Astrocyte (in vitro differentiated cells and primary cell): Measurements from ENCODE around the gene TRAPPC10. TPM values are rescaled to one million over a fixed set of nuclear protein-coding genes. Genes with fewer than 3 reads are reported as not detected.

Experiments used
- DNase-seq: peaks from one replicate; pipeline ENCODE4 v3.0.0-alpha.2; 2010; ENCODE audit warnings: low read depth
- FAIRE-seq: peaks from 2 replicates; lab custom pipeline; 2011; peaks lifted over from hg19 to GRCh38; lab: Jason Lieb, UNC
- H2AFZ ChIP-seq: 2 replicates; pipeline ENCODE4 v1.6.0; 2012; ENCODE audit warnings: low read depth, low read length, inconsistent platforms
- H3K27ac ChIP-seq: 2 replicates; pipeline ENCODE4 v1.5.1; 2011; ENCODE audit warnings: low read depth, low read length, inconsistent platforms
- H3K27me3 ChIP-seq: 2 replicates; pipeline ENCODE4 v1.6.0; 2011; ENCODE audit warnings: low read length, inconsistent platforms; ENCODE audit not compliant: insufficient read depth
- H3K36me3 ChIP-seq: 2 replicates; pipeline ENCODE4 v1.5.1; 2011; ENCODE audit warnings: low read length, inconsistent platforms; ENCODE audit not compliant: insufficient read depth
- H3K4me1 ChIP-seq: 2 replicates; pipeline ENCODE4 v1.5.1; 2011; ENCODE audit warnings: low read length, inconsistent platforms; ENCODE audit not compliant: insufficient read depth
- H3K4me2 ChIP-seq: 2 replicates; pipeline ENCODE4 v1.6.0; 2012; ENCODE audit warnings: low read length, inconsistent platforms
- H3K4me3 ChIP-seq: 2 replicates; pipeline ENCODE4 v1.5.1; 2011; ENCODE audit warnings: low read depth, mild to moderate bottlenecking, low read length, inconsistent platforms; ENCODE audit not compliant: insufficient read depth
- H3K79me2 ChIP-seq: 2 replicates; pipeline ENCODE4 v1.6.0; 2012; ENCODE audit warnings: mild to moderate bottlenecking, low read length, inconsistent platforms; ENCODE audit not compliant: insufficient read depth
- H3K9ac ChIP-seq: 2 replicates; pipeline ENCODE4 v1.6.0; 2012; ENCODE audit warnings: mild to moderate bottlenecking, low read length, inconsistent platforms
- H3K9me3 ChIP-seq: 2 replicates; pipeline ENCODE4 v1.5.1; 2012; ENCODE audit warnings: low read depth, mild to moderate bottlenecking, low read length, inconsistent platforms; ENCODE audit not compliant: insufficient read depth
- H4K20me1 ChIP-seq: 2 replicates; pipeline ENCODE4 v1.6.0; 2012; ENCODE audit warnings: low read length, inconsistent platforms; ENCODE audit not compliant: insufficient read depth
- H3K27ac Mint-ChIP-seq: one replicate; pipeline ENCODE4 v1.8.0; 2021; ENCODE audit warnings: mild to moderate bottlenecking, mixed read lengths; ENCODE audit not compliant: unreplicated experiment
- H3K27me3 Mint-ChIP-seq: one replicate; pipeline ENCODE4 v1.8.0; 2021; ENCODE audit warnings: low read depth, mixed read lengths; ENCODE audit not compliant: unreplicated experiment
- H3K36me3 Mint-ChIP-seq: one replicate; pipeline ENCODE4 v1.8.0; 2021; ENCODE audit warnings: low read depth, mixed read lengths; ENCODE audit not compliant: unreplicated experiment
- H3K4me1 Mint-ChIP-seq: one replicate; pipeline ENCODE4 v1.8.0; 2021; ENCODE audit warnings: low read depth, mixed read lengths; ENCODE audit not compliant: unreplicated experiment
- H3K4me3 Mint-ChIP-seq: one replicate; pipeline ENCODE4 v1.8.0; 2021; ENCODE audit warnings: mild to moderate bottlenecking, moderate library complexity, mixed read lengths; ENCODE audit not compliant: unreplicated experiment
- H3K9me3 Mint-ChIP-seq: one replicate; pipeline ENCODE4 v1.8.0; 2021; ENCODE audit warnings: mild to moderate bottlenecking, mixed read lengths; ENCODE audit not compliant: unreplicated experiment
- EZH2 ChIP-seq: IDR thresholded peaks from 2 replicates; pipeline ENCODE4 v1.6.1; 2012; ENCODE audit warnings: mild to moderate bottlenecking, low read length, inconsistent platforms; ENCODE audit not compliant: insufficient read depth
- total RNA-seq: library from RNA; stranded (reverse); gene quantifications from 2 replicates; pipeline ENCODE4 v1.2.1, GENCODE V29; 2021
- TF ChIP-seq, protein P1 (sequence below): IDR thresholded peaks from 2 replicates; pipeline ENCODE4 v1.5.1; 2011; ENCODE audit warnings: low read depth, mild to moderate bottlenecking, inconsistent platforms, low read length, moderate library complexity; ENCODE audit not compliant: insufficient read depth

Gene TRAPPC10
- total RNA-seq, 1 donor from 2014 or later = 45.7 TPM

DNA sequence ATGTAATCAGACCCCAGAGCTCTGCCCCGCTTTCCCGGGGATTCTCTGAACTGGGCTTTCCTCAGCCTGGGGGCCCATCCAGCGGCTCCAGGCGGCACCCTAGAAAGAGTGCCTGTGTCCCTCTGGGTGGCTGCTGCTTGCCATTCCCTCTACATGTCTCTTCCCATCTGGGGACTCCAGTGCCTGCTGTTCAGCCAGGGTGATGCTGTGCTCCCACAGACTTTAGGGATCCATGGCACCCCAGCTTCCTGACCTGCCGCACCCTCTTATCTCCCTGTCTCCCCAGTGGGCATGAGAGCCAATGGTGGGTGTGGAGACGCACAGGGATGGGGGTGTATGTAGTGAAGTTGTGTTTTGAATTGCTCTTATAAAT lies 16.2 kb downstream of the TRAPPC10 start:
- Mint-ChIP-seq H3K4me3 (no peak overlapping the region), H3K9me3 (no peaks in the 10 kb centered on the region), H3K27me3 (no peaks in the 10 kb centered on the region), H3K27ac (peak overlapping the region; percentile 14), H3K4me1 (peaks cover 35% of the 10 kb centered on the region), H3K36me3 (peaks cover 2% of the 10 kb centered on the region)
- no peak overlapping the region for H3K4me3 ChIP-seq
- H3K9ac ChIP-seq = no peak overlapping the region
- no peaks in the 10 kb centered on the region for H3K9me3 ChIP-seq
- no peak overlapping the region for H3K4me2 ChIP-seq
- H4K20me1 ChIP-seq = peaks cover 88% of the 10 kb centered on the region
- TF ChIP-seq, protein P1, sequence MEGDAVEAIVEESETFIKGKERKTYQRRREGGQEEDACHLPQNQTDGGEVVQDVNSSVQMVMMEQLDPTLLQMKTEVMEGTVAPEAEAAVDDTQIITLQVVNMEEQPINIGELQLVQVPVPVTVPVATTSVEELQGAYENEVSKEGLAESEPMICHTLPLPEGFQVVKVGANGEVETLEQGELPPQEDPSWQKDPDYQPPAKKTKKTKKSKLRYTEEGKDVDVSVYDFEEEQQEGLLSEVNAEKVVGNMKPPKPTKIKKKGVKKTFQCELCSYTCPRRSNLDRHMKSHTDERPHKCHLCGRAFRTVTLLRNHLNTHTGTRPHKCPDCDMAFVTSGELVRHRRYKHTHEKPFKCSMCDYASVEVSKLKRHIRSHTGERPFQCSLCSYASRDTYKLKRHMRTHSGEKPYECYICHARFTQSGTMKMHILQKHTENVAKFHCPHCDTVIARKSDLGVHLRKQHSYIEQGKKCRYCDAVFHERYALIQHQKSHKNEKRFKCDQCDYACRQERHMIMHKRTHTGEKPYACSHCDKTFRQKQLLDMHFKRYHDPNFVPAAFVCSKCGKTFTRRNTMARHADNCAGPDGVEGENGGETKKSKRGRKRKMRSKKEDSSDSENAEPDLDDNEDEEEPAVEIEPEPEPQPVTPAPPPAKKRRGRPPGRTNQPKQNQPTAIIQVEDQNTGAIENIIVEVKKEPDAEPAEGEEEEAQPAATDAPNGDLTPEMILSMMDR = no peak
- no peak for TF ChIP-seq EZH2
- H3K27me3 ChIP-seq = no peaks in the 10 kb centered on the region
- FAIRE-seq (no peak), DNase-seq (no peak)
- H3K27ac ChIP-seq = no peak overlapping the region
- peaks cover 8% of the 10 kb centered on the region for H3K36me3 ChIP-seq
- H2AFZ ChIP-seq = no peak overlapping the region
- H3K79me2 ChIP-seq = peaks cover 97% of the 10 kb centered on the region
- H3K4me1 ChIP-seq = peaks cover 19% of the 10 kb centered on the region

DNA sequence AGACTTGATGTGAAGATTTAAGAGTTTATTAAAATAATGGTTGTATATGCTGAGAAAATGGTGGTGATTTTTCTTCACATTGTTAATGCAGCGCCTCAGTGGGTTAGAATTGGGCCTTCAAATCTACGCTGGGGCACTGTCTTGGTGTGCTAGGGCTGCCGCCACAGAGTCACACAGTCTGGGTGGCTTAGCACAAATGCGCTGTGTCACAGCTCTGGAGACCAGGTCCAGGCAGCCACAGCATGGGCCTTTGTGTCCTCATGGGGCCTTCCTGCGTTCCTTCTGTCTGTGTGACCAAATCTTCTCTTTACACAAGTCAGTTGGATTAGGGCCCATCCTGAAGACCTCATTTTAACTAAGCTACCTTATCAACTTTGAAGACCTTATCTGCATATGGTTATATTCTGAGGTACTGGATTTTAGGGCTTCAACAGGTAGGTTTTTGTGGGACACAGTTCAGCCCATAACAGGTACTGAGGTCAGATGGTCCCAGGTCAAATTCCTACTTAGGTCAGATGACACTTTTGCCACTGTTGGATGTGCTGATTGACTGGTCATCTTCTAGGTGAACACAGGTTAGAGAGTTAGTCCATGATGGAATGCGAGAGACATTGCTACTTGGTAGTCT lies 17.5 kb downstream of the TRAPPC10 start:
- peaks cover 12% of the 10 kb centered on the region for H3K36me3 ChIP-seq
- peaks cover 88% of the 10 kb centered on the region for H3K79me2 ChIP-seq
- H3K9ac ChIP-seq = no peak overlapping the region
- no peak overlapping the region for H3K4me2 ChIP-seq
- H3K27ac ChIP-seq = no peak overlapping the region
- no peak overlapping the region for H2AFZ ChIP-seq
- TF ChIP-seq, protein P1 = no peak
- TF ChIP-seq EZH2 = no peak
- Mint-ChIP-seq H3K4me1 (peaks cover 33% of the 10 kb centered on the region), H3K9me3 (no peaks in the 10 kb centered on the region), H3K27ac (peak overlapping the region; percentile 56), H3K36me3 (peaks cover 5% of the 10 kb centered on the region), H3K4me3 (no peak overlapping the region), H3K27me3 (no peaks in the 10 kb centered on the region)
- no peaks in the 10 kb centered on the region for H3K9me3 ChIP-seq
- no peak overlapping the region for H3K4me3 ChIP-seq
- no peak for FAIRE-seq
- peaks cover 19% of the 10 kb centered on the region for H3K4me1 ChIP-seq
- DNase-seq = no peak
- H4K20me1 ChIP-seq = peaks cover 85% of the 10 kb centered on the region
- no peaks in the 10 kb centered on the region for H3K27me3 ChIP-seq

DNA sequence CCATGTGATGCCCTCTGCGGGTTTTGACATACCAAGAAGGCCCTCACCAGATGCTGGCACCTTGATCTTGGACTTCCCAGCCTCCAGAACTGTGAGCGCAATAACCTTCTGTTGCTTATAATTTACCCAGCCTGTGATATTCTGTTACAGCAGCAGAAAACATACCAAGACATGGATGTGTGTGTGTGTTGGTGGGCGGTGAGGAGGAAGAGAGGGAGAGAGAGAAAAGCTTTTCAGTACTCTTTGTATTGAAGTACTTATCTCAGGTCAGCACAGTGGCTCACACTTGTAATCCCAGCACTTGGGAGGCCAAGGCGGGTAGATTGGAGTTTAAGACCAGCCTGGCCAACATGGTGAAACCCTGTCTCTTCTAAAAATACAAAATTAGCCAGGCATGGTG lies 23.1 kb downstream of the TRAPPC10 start:
- Histone ChIP-seq H2AFZ (no peak overlapping the region), H3K4me3 (no peak overlapping the region), H3K4me2 (no peak overlapping the region), H3K36me3 (peaks cover 31% of the 10 kb centered on the region), H4K20me1 (peaks cover 57% of the 10 kb centered on the region), H3K79me2 (peaks cover 57% of the 10 kb centered on the region), H3K27me3 (no peaks in the 10 kb centered on the region), H3K27ac (no peak overlapping the region), H3K4me1 (no peaks in the 10 kb centered on the region), H3K9me3 (no peaks in the 10 kb centered on the region), H3K9ac (no peak overlapping the region)
- Mint-ChIP-seq H3K4me1 (no peaks in the 10 kb centered on the region), H3K9me3 (no peaks in the 10 kb centered on the region), H3K36me3 (peaks cover 18% of the 10 kb centered on the region), H3K27me3 (no peaks in the 10 kb centered on the region), H3K4me3 (no peak overlapping the region), H3K27ac (no peak overlapping the region)
- DNase-seq (no peak), FAIRE-seq (no peak)
- TF ChIP-seq, protein P1 = no peak
- no peak for TF ChIP-seq EZH2
